HCT116 (cell line): Measurements from ENCODE around the gene UBE2G2. TPM values are rescaled to one million over a fixed set of nuclear protein-coding genes. Genes with fewer than 3 reads are reported as not detected.

Experiments
- ATAC-seq: fragments of 200-7000 bp; cut with Tn5 transposase; 2 replicates; pipeline ENCODE4 v1.9.1; 2020; ENCODE audit warnings: mild to moderate bottlenecking, moderate library complexity
- BruUV-seq: library from RNA; stranded (reverse); fragments of 400-500 nt; replicated peaks from 2 replicates; lab custom pipeline; 2021; lab: Mats Ljungman, UMichigan
- CTCF ChIA-PET: fragments of 300-600 bp; sonication (Branson Sonifier 250); formaldehyde crosslinking; loops from one replicate; lab custom pipeline; 2021; ENCODE audit warnings: antibody characterized with exemption; lab: Charles Lee
- POLR2A ChIA-PET: fragments of 300-600, 350-600 bp; sonication (Branson Sonifier 250); formaldehyde crosslinking; loops from one replicate; lab custom pipeline; 2021; ENCODE audit warnings: antibody characterized with exemption; lab: Charles Lee
- RAD21 ChIA-PET, 2 experiments: fragments of 300-600 bp; sonication (Branson Sonifier 250); formaldehyde crosslinking; loops; one replicate each; lab custom pipeline; 2023; ENCODE audit warnings: low total read pairs in 2 of 2; ENCODE audit not compliant: uncharacterized antibody in 2 of 2, unreplicated experiment in 2 of 2, low non-redundant PET in 1 of 2; lab: Charles Lee
- DNase-seq: peaks from one replicate; pipeline ENCODE4 v3.0.0-alpha.2; 2010; ENCODE audit warnings: low read depth, low spot score
- H2AFZ ChIP-seq: fragments of 200-600 bp; shearing (Covaris generic), sonication (generic); 2 replicates; pipeline ENCODE4 v1.6.1; 2017; ENCODE audit warnings: low read depth, mixed run types, mixed read lengths, antibody characterized with exemption, low read length; ENCODE audit not compliant: poor library complexity, severe bottlenecking
- H3K27ac ChIP-seq: 2 replicates; pipeline ENCODE4 v1.5.1; 2012; ENCODE audit warnings: low read depth, low read length
- H3K27me3 ChIP-seq: fragments of 200-600 bp; sonication (generic); 2 replicates; pipeline ENCODE4 v1.6.1; 2016; ENCODE audit warnings: mixed run types, low read length, mixed read lengths; ENCODE audit not compliant: insufficient read depth
- H3K36me3 ChIP-seq, 2 experiments: fragments of 200-500 bp in 1 of 2; fragments of 200-600 bp in 1 of 2; sonication (Bioruptor generic) in 1 of 2; sonication (generic) in 1 of 2; 2 replicates each; pipeline versions ENCODE4 v1.5.1 to v1.6.1; 2014 to 2016; ENCODE audit warnings: low read length in 2 of 2, inconsistent platforms in 1 of 2, mixed read lengths in 1 of 2, mixed run types in 1 of 2; ENCODE audit not compliant: insufficient read depth in 2 of 2, control insufficient read depth in 1 of 2
- H3K4me1 ChIP-seq, 2 experiments: fragments of 200-600 bp in 1 of 2; sonication (generic) in 1 of 2; 2 replicates each; pipeline versions ENCODE4 v1.5.1 to v1.6.1; 2012 to 2017; ENCODE audit warnings: low read length in 2 of 2, inconsistent platforms in 1 of 2, mild to moderate bottlenecking in 1 of 2, mixed read lengths in 1 of 2, mixed run types in 1 of 2, moderate library complexity in 1 of 2; ENCODE audit not compliant: insufficient read depth in 2 of 2, control insufficient read depth in 1 of 2
- H3K4me2 ChIP-seq: fragments of 200-600 bp; sonication (generic); 2 replicates; pipeline ENCODE4 v1.6.1; 2017; ENCODE audit warnings: mixed run types, low read length, mixed read lengths
- H3K4me3 ChIP-seq, 2 experiments: fragments of 200-600 bp in 1 of 2; sonication (generic) in 1 of 2; replicated peaks in 1 of 2; 2 replicates each; pipeline ENCODE4 v1.5.1; 2011 to 2016; ENCODE audit warnings: low read length in 2 of 2, control low read depth in 1 of 2, low read depth in 1 of 2, mild to moderate bottlenecking in 1 of 2, mixed read lengths in 1 of 2, mixed run types in 1 of 2
- H3K79me2 ChIP-seq: fragments of 200-600 bp; sonication (generic); 2 replicates; pipeline ENCODE4 v1.6.1; 2017; ENCODE audit warnings: mild to moderate bottlenecking, mixed run types, low read length, moderate library complexity, mixed read lengths; ENCODE audit not compliant: insufficient read depth
- H3K9ac ChIP-seq: fragments of 200-600 bp; sonication (generic); 2 replicates; pipeline ENCODE4 v1.6.1; 2016; ENCODE audit warnings: low read length, mixed read lengths
- H3K9me2 ChIP-seq: fragments of 200-600 bp; sonication (generic), shearing (Covaris generic); 2 replicates; pipeline ENCODE4 v1.6.1; 2017; ENCODE audit warnings: mixed run types, mild to moderate bottlenecking, moderate library complexity; ENCODE audit not compliant: insufficient read depth
- H3K9me3 ChIP-seq, 2 experiments: fragments of 200-500 bp in 1 of 2; fragments of 200-600 bp in 1 of 2; sonication (Bioruptor generic) in 1 of 2; sonication (generic) in 1 of 2; 2 replicates each; pipeline ENCODE4 v1.6.1; 2014 to 2017; ENCODE audit warnings: low read length in 2 of 2, mixed read lengths in 2 of 2, inconsistent platforms in 1 of 2, low read depth in 1 of 2, mild to moderate bottlenecking in 1 of 2, mixed run types in 1 of 2, moderate library complexity in 1 of 2; ENCODE audit not compliant: control insufficient read depth in 1 of 2, insufficient read depth in 1 of 2
- H4K20me1 ChIP-seq: fragments of 200-600 bp; sonication (generic), shearing (Covaris generic); 2 replicates; pipeline ENCODE4 v1.6.1; 2017; ENCODE audit warnings: mixed run types, mild to moderate bottlenecking, moderate library complexity; ENCODE audit not compliant: insufficient read depth
- CEBPB ChIP-seq: IDR thresholded peaks from 2 replicates; pipeline ENCODE4 v1.6.1; 2012; ENCODE audit warnings: low read depth
- EGR1 ChIP-seq: IDR thresholded peaks from 2 replicates; pipeline ENCODE4 v1.6.1; 2012; ENCODE audit warnings: low read depth
- ELF1 ChIP-seq: IDR thresholded peaks from 2 replicates; pipeline ENCODE4 v1.6.1; 2012; ENCODE audit warnings: low read depth, borderline replicate concordance
- EZH2 ChIP-seq: fragments of 200-600 bp; sonication (generic); IDR thresholded peaks from 2 replicates; pipeline ENCODE4 v1.6.1; 2017; ENCODE audit warnings: antibody characterized with exemption, mixed run types
- EZH2phosphoT487 ChIP-seq: fragments of 200-600 bp; IDR thresholded peaks from 2 replicates; pipeline ENCODE4 v1.6.1; 2018; ENCODE audit warnings: antibody characterized with exemption, borderline replicate concordance
- POLR2A ChIP-seq: IDR thresholded peaks from 2 replicates; pipeline ENCODE4 v1.7.0; 2011; ENCODE audit warnings: borderline replicate concordance; ENCODE audit not compliant: insufficient read depth, insufficient read length; ENCODE audit errors: extremely low read depth
- RAD21 ChIP-seq: IDR thresholded peaks from 2 replicates; pipeline ENCODE4 v1.6.1; 2012; ENCODE audit warnings: low read depth, mild to moderate bottlenecking
- SP1 ChIP-seq: IDR thresholded peaks from 2 replicates; pipeline ENCODE4 v1.6.1; 2012; ENCODE audit warnings: low read depth
- TCF7L2 ChIP-seq: IDR thresholded peaks from 2 replicates; pipeline ENCODE4 v1.7.0; 2011; ENCODE audit warnings: borderline replicate concordance, inconsistent platforms; ENCODE audit not compliant: insufficient read depth, insufficient read length; ENCODE audit errors: extremely low read depth
- ZFX ChIP-seq: fragments of 450-650 bp; IDR thresholded peaks from 2 replicates; pipeline ENCODE4 v1.6.1; 2017
- ZNF274 ChIP-seq: fragments of 200-500 bp; sonication (Bioruptor generic); IDR thresholded peaks from 2 replicates; pipeline ENCODE4 v1.6.1; 2014; ENCODE audit warnings: mild to moderate bottlenecking, low read depth, low read length, inconsistent platforms
- intact Hi-C: fragments of 100-400 bp; cut with micrococcal nuclease; formaldehyde crosslinking; loops from 2 replicates; pipeline ENCODE4 v1.10.0; 2022
- total RNA-seq: library from RNA; stranded (reverse); gene quantifications from one replicate; pipeline ENCODE4 v1.2.1, GENCODE V29; 2021; ENCODE audit not compliant: unreplicated experiment
- TF ChIP-seq, protein P1 (sequence below): IDR thresholded peaks from 2 replicates; pipeline ENCODE4 v1.6.1; 2012
- TF ChIP-seq, protein P2 (sequence below), 3 experiments: fragments of 200-600 bp in 1 of 3; sonication (generic) in 1 of 3; IDR thresholded peaks in 2 of 3; conservative IDR thresholded peaks in 1 of 3; 2 replicates each; pipeline ENCODE4 v1.5.1; 2012 to 2017; ENCODE audit warnings: low read depth in 2 of 3, low read length in 2 of 3, antibody characterized with exemption in 1 of 3, borderline replicate concordance in 1 of 3, control low read depth in 1 of 3, mild to moderate bottlenecking in 1 of 3, mixed read lengths in 1 of 3, mixed run types in 1 of 3, moderate library complexity in 1 of 3; ENCODE audit not compliant: insufficient read depth in 1 of 3
- TF ChIP-seq, protein P3 (sequence below): IDR thresholded peaks from 2 replicates; pipeline ENCODE4 v1.6.1; 2012

UBE2G2 gene
- total RNA-seq, 1 experiment from 2014 or later: 86.5 TPM

DNA sequence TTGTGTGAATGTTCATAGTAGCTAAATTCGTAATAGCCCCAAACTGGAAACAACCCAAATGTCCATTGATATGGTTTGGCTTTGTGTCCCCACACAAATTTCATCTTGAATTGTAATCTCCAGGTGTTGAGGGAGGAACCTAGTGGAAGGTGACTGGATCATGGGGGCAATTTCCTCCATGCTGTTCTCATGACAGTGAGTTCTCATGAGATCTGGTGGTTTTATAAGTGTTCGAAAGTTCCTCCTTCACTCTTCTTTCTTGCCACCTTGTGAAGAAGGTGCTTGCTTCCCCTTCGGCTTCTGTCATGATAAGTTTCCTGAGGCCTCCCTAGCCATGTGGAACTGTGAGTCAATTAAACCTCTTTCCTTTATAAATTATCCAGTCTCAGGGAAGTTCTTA is 11.3 kb downstream of the UBE2G2 start:
- peaks cover 16% of the 10 kb centered on the region; the same call in 1 of the 2 replicates for H4K20me1 ChIP-seq

DNA sequence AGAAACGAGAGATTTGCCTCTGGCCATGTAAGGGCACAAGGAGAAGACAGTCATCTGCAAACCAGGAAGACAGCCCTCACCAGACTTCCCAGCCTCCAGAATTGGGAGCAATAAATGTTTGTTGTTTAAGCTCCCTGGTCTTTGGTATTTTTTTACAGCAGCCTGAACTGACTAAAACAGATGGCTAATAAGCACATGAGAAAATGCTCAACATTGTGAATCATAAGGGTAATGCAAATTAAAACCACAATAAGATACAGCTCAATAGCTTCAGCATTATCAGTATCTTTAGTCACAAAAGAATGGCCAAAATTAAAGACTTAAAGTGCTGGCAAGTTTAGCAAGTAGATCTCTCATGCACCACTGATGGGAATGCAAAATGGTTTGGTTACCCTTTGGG is 11.7 kb downstream of the UBE2G2 start:
- DNase-seq (no peak), ATAC-seq (no peak)
- CTCF ChIA-PET: interaction anchor here (0.8 kb wide), 1 partner anchor 12 kb away, joined by 3 read pairs; the partner anchor contains the start of gene UBE2G2
- Histone ChIP-seq H3K36me3 (peaks cover 3 to 23% of the 10 kb centered on the region in 2 experiments; a peak in 2 of 4 replicates), H3K4me1 (no peaks in the 10 kb centered on the region), H3K27me3 (no peaks in the 10 kb centered on the region), H2AFZ (no peak overlapping the region), H4K20me1 (peaks cover 16% of the 10 kb centered on the region; the same call in 1 of the 2 replicates), H3K9me2 (no peaks in the 10 kb centered on the region), H3K27ac (no peak overlapping the region), H3K4me3 (no peak overlapping the region), H3K9me3 (no peaks in the 10 kb centered on the region), H3K4me2 (no peak overlapping the region), H3K9ac (no peak overlapping the region), H3K79me2 (peaks cover 97% of the 10 kb centered on the region)
- BruUV-seq: no TSS peak
- RAD21 ChIA-PET: no interaction called here
- POLR2A ChIA-PET: no interaction called here
- intact Hi-C loops: no loop called here
- TF ChIP-seq RAD21 (no peak), ZNF274 (no peak), TCF7L2 (no peak), SP1 (no peak), ELF1 (no peak), CEBPB (no peak), EZH2 (no peak)
- TF ChIP-seq, protein P1, sequence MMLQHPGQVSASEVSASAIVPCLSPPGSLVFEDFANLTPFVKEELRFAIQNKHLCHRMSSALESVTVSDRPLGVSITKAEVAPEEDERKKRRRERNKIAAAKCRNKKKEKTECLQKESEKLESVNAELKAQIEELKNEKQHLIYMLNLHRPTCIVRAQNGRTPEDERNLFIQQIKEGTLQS: no peak
- TF ChIP-seq, protein P2, sequence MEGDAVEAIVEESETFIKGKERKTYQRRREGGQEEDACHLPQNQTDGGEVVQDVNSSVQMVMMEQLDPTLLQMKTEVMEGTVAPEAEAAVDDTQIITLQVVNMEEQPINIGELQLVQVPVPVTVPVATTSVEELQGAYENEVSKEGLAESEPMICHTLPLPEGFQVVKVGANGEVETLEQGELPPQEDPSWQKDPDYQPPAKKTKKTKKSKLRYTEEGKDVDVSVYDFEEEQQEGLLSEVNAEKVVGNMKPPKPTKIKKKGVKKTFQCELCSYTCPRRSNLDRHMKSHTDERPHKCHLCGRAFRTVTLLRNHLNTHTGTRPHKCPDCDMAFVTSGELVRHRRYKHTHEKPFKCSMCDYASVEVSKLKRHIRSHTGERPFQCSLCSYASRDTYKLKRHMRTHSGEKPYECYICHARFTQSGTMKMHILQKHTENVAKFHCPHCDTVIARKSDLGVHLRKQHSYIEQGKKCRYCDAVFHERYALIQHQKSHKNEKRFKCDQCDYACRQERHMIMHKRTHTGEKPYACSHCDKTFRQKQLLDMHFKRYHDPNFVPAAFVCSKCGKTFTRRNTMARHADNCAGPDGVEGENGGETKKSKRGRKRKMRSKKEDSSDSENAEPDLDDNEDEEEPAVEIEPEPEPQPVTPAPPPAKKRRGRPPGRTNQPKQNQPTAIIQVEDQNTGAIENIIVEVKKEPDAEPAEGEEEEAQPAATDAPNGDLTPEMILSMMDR (IDR thresholded peaks at IDR 0.05 in 2 of 3, conservative IDR thresholded peaks at IDR 0.05 in 1 of 3; ENCODE audit: borderline replicate concordance in 1 of 3, insufficient read depth in 1 of 3, low read depth in 2 of 3, low read length in 2 of 3): no peak
- TF ChIP-seq, protein P3, sequence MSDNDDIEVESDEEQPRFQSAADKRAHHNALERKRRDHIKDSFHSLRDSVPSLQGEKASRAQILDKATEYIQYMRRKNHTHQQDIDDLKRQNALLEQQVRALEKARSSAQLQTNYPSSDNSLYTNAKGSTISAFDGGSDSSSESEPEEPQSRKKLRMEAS: no peak

More for the DNA sequence above, 11.3 kb downstream of the UBE2G2 start:
- no peak overlapping the region for H3K4me3 ChIP-seq
- H3K27me3 ChIP-seq: no peaks in the 10 kb centered on the region
- H3K9me3 ChIP-seq: no peaks in the 10 kb centered on the region
- BruUV-seq: no TSS peak
- no peaks in the 10 kb centered on the region for H3K9me2 ChIP-seq
- H3K4me2 ChIP-seq: no peak overlapping the region
- H3K4me1 ChIP-seq: no peaks in the 10 kb centered on the region
- H3K79me2 ChIP-seq: peaks cover 97% of the 10 kb centered on the region
- ChIA-PET RAD21 (no interaction called here), POLR2A (no interaction called here), CTCF (interaction anchor here (0.8 kb wide), 1 partner anchor 11 kb away, joined by 3 read pairs; the partner anchor contains the start of gene UBE2G2)
- H2AFZ ChIP-seq: no peak overlapping the region
- peaks cover 0 to 18% of the 10 kb centered on the region in 2 experiments; a peak in 1 of 4 replicates for H3K36me3 ChIP-seq
- no peak for ATAC-seq
- TF ChIP-seq RAD21 (no peak), CEBPB (no peak), EZH2 (no peak), TCF7L2 (no peak), EGR1 (no peak), ZFX (no peak), POLR2A (no peak), EZH2phosphoT487 (no peak)
- TF ChIP-seq, protein P2 (IDR thresholded peaks at IDR 0.05 in 2 of 3, conservative IDR thresholded peaks at IDR 0.05 in 1 of 3; ENCODE audit: borderline replicate concordance in 1 of 3, insufficient read depth in 1 of 3, low read depth in 2 of 3, low read length in 2 of 3): no peak
- no peak overlapping the region for H3K27ac ChIP-seq
- intact Hi-C loops: no loop called here
- no peak for DNase-seq
- no peak overlapping the region for H3K9ac ChIP-seq
